Fibroblast of lung (primary cell): ENCODE results near the gene CCDC154. TPM values are rescaled to one million over a fixed set of nuclear protein-coding genes. Genes with fewer than 3 reads are reported as not detected.

Source experiments
- DNase-seq, 2 donors: peaks; one replicate each; pipeline versions ENCODE4 v3.0.0 to v3.0.0-alpha.2; 2010; ENCODE audit warnings: low read depth in 2 of 2
- H2AFZ ChIP-seq: 2 replicates; pipeline ENCODE4 v1.5.1; 2012; ENCODE audit warnings: low read length, control low read depth, inconsistent platforms
- H3K27ac ChIP-seq: 2 replicates; pipeline ENCODE4 v1.5.1; 2011; ENCODE audit warnings: low read length, control low read depth; ENCODE audit not compliant: insufficient read depth
- H3K27me3 ChIP-seq: 2 replicates; pipeline ENCODE4 v1.5.1; 2011; ENCODE audit warnings: mild to moderate bottlenecking, low read length; ENCODE audit not compliant: control insufficient read depth, insufficient read depth
- H3K36me3 ChIP-seq: 2 replicates; pipeline ENCODE4 v1.5.1; 2011; ENCODE audit warnings: low read length; ENCODE audit not compliant: control insufficient read depth, insufficient read depth
- H3K4me1 ChIP-seq: 2 replicates; pipeline ENCODE4 v1.5.1; 2011; ENCODE audit warnings: low read length; ENCODE audit not compliant: control insufficient read depth, insufficient read depth; ENCODE audit errors: extremely low read depth
- H3K4me2 ChIP-seq: 2 replicates; pipeline ENCODE4 v1.5.1; 2011; ENCODE audit warnings: low read length, control low read depth; ENCODE audit not compliant: insufficient read depth; ENCODE audit errors: extremely low read depth
- H3K4me3 ChIP-seq, 4 experiments: fragments of 200-600 bp in 1 of 4; sonication (generic) in 1 of 4; replicated peaks in 1 of 4; 2 replicates each; pipeline ENCODE4 v1.5.1; 2011 to 2016; ENCODE audit warnings: low read length in 4 of 4, low read depth in 3 of 4, mild to moderate bottlenecking in 3 of 4, control low read depth in 2 of 4, inconsistent platforms in 1 of 4, mixed read lengths in 1 of 4; ENCODE audit not compliant: insufficient read depth in 1 of 4; ENCODE audit errors: control extremely low read depth in 1 of 4
- H3K79me2 ChIP-seq: 2 replicates; pipeline ENCODE4 v1.5.1; 2012; ENCODE audit warnings: mild to moderate bottlenecking, low read length, inconsistent platforms; ENCODE audit not compliant: control insufficient read depth, insufficient read depth
- H3K9ac ChIP-seq: 2 replicates; pipeline ENCODE4 v1.5.1; 2011; ENCODE audit warnings: mild to moderate bottlenecking, low read length, control low read depth; ENCODE audit not compliant: insufficient read depth
- H3K9me3 ChIP-seq: 2 replicates; pipeline ENCODE4 v1.5.1; 2012; ENCODE audit warnings: low read depth, low read length; ENCODE audit not compliant: control insufficient read depth, insufficient read depth
- H4K20me1 ChIP-seq: 2 replicates; pipeline ENCODE4 v1.5.1; 2011; ENCODE audit warnings: low read length; ENCODE audit not compliant: control insufficient read depth, insufficient read depth; ENCODE audit errors: extremely low read depth
- CTCF ChIP-seq, 2 donors: IDR thresholded peaks in 1 of 2; conservative IDR thresholded peaks in 1 of 2; 1 replicate in 1 of 2; 2 replicates in 1 of 2; pipeline ENCODE4 v1.5.1; 2011 to 2012; ENCODE audit warnings: low read length in 2 of 2, control low read depth in 1 of 2, inconsistent platforms in 1 of 2, low read depth in 1 of 2, mild to moderate bottlenecking in 1 of 2
- EZH2 ChIP-seq: IDR thresholded peaks from 2 replicates; pipeline ENCODE4 v1.5.1; 2012; ENCODE audit warnings: low read length, control low read depth, mild to moderate bottlenecking; ENCODE audit errors: missing control alignments
- polyA plus RNA-seq, 2 donors: library from polyadenylated mRNA; depleted of rRNA in 1 of 2; stranded (reverse) in 1 of 2; unstranded in 1 of 2; fragments of >200 nt; gene quantifications; 2 replicates each; pipeline ENCODE4 v1.2.1, GENCODE V29; 2011 to 2012; ENCODE audit warnings: missing spikeins in 1 of 2
- total RNA-seq: library from RNA; depleted of rRNA; stranded (reverse); fragments of >200 nt; gene quantifications from 2 replicates; pipeline ENCODE4 v1.2.1, GENCODE V29; 2014

The CCDC154 gene
- total and polyA plus RNA-seq, 2 donors (not counting 1 experiment from before 2014, with no cell fraction given): 0.02 to 0.50 TPM

- Histone ChIP-seq H4K20me1 (no peaks in the 10 kb centered on the region), H3K9me3 (no peaks in the 10 kb centered on the region), H2AFZ (no peak overlapping the region), H3K9ac (no peak overlapping the region), H3K36me3 (peaks cover 3% of the 10 kb centered on the region), H3K79me2 (no peaks in the 10 kb centered on the region), H3K4me3 (no peak overlapping the region), H3K27ac (no peak overlapping the region), H3K4me2 (no peak overlapping the region), H3K4me1 (no peaks in the 10 kb centered on the region), H3K27me3 (no peaks in the 10 kb centered on the region)
- no peak for TF ChIP-seq EZH2
- no peak for TF ChIP-seq CTCF (conservative IDR thresholded peaks at IDR 0.05 in 1 of 2, IDR thresholded peaks at IDR 0.05 in 1 of 2; ENCODE audit: low read depth in 1 of 2, low read length in 2 of 2)
- DNase-seq: no peak
Measured at GRCh38 chr16:1403036-1403435, 41.3 kb downstream of the CCDC154 start.

DNA sequence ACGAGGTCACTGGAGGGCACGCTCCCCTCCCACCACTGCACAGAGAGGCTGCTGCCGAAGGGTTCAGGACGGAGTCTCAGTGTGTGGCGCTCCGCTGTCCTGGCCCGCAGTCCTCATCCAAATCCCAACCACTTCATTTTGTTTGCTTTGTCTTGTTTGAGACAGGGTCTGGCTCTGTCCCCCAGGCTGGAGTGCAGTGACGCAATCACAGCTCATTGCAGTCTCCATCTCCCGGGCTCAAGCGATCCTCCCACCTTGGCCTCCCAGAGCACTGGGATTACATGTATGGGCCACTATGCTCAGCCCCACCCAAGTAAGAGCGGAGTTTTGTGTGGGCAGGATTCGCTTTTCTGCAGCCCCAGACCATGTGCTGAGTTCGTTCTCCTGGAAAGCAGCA lies 42.6 kb downstream of the CCDC154 start:
- Histone ChIP-seq H3K4me3 (no peak overlapping the region), H3K79me2 (no peaks in the 10 kb centered on the region), H3K9ac (no peak overlapping the region), H3K36me3 (peaks cover 3% of the 10 kb centered on the region), H3K4me1 (no peaks in the 10 kb centered on the region), H4K20me1 (no peaks in the 10 kb centered on the region), H2AFZ (no peak overlapping the region), H3K4me2 (no peak overlapping the region), H3K27ac (no peak overlapping the region), H3K9me3 (no peaks in the 10 kb centered on the region), H3K27me3 (no peaks in the 10 kb centered on the region)
- TF ChIP-seq EZH2: no peak
- TF ChIP-seq CTCF (conservative IDR thresholded peaks at IDR 0.05 in 1 of 2, IDR thresholded peaks at IDR 0.05 in 1 of 2; ENCODE audit: low read depth in 1 of 2, low read length in 2 of 2): no peak
- DNase-seq: no peak

DNA sequence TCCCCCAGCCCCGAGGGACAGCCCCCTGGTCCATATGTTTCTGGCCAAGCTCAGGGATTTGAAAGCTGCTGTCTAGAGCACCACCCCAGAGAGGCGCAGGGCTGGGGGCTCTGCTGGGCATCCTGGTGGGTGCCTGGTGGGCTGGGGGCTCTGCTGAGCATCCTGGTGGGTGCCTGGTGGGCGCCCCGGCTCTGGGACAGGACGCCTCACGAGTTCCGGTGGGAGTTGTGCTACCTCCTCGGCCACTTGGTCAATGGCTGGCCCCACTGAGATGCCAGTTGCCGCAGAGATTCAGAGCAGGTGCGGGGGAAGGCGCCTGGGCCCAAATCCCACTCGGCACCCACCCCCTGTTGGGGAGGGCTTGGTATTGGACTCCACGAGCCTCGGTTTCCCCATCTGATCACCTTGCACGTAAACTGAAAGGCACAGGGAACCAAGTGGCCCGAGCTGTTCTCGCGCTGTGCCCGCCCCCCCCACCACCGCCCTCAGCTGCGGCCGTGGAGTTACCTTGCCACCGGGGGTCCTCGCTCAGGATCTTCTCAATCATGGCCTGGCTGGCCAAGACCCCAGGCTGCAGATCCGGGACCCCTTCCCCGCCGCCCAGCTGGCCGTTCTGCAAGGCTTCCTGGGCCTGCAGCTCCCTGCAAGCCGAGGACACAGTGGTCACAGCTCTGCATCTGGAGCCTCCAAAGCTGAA lies 43.1 kb downstream of the CCDC154 start:
- Histone ChIP-seq H3K27me3 (no peaks in the 10 kb centered on the region), H3K36me3 (peaks cover 3% of the 10 kb centered on the region), H4K20me1 (no peaks in the 10 kb centered on the region), H3K27ac (no peak overlapping the region), H3K4me2 (no peak overlapping the region), H3K4me1 (no peaks in the 10 kb centered on the region), H3K9ac (no peak overlapping the region), H3K9me3 (no peaks in the 10 kb centered on the region), H2AFZ (no peak overlapping the region), H3K79me2 (no peaks in the 10 kb centered on the region), H3K4me3 (no peak overlapping the region)
- no peak for DNase-seq
- TF ChIP-seq CTCF (conservative IDR thresholded peaks at IDR 0.05 in 1 of 2, IDR thresholded peaks at IDR 0.05 in 1 of 2; ENCODE audit: low read depth in 1 of 2, low read length in 2 of 2) (no peak), EZH2 (no peak)
